ENCODE data around the gene FECH.
"Not testable (repeated sequence)": the region's sequence is repeated elsewhere in the genome, so short reads cannot be mapped to it uniquely, and the experiment has no call there.

The FECH gene

GRCh38 chr18:57586251-57587049 lies at the start of gene FECH:
Gene FECH, minus strand, starts transcription at chr18:57586702. Its CDS starts 82 bp downstream, at chr18:57586620.
- peak; percentile 80 for DNase-seq

GRCh38 chr18:57635003-57635822 lies 48.7 kb upstream of the FECH start:
- no peak for DNase-seq

GRCh38 chr18:57631697-57632096 lies 45.2 kb upstream of the FECH start:
- DNase-seq, result no peak

GRCh38 chr18:57630754-57631595 lies 44.5 kb upstream of the FECH start:
- no peak for DNase-seq

GRCh38 chr18:57630002-57630753 lies 43.7 kb upstream of the FECH start:
- peak; percentile 95 for DNase-seq

- DNase-seq, result no peak
These were observed 42.9 kb upstream of the FECH start for GRCh38 chr18:57629422-57629821.

- no peak for DNase-seq
These were observed 41.0 kb upstream of the FECH start for GRCh38 chr18:57627488-57627887.

- DNase-seq, result no peak
These were observed 38.5 kb upstream of the FECH start for GRCh38 chr18:57624988-57625387.

- DNase-seq, result no peak
These were observed 34.7 kb upstream of the FECH start for GRCh38 chr18:57621246-57621604.

- no peak for DNase-seq
These were observed 33.4 kb upstream of the FECH start for GRCh38 chr18:57619876-57620275.

- no peak for DNase-seq
These were observed 32.4 kb upstream of the FECH start for GRCh38 chr18:57618910-57619309.

- no peak for DNase-seq
These were observed 17.4 kb upstream of the FECH start for GRCh38 chr18:57603871-57604270.

GRCh38 chr18:57595347-57595746 lies 8.8 kb upstream of the FECH start:
- DNase-seq, result no peak

- DNase-seq, result not testable (repeated sequence)
These were observed 6.2 kb upstream of the FECH start for GRCh38 chr18:57592716-57593115.

GRCh38 chr18:57589161-57589560 lies 2.7 kb upstream of the FECH start:
- DNase-seq, result no peak

- DNase-seq, result no peak
These were observed 678 bp upstream of the FECH start for GRCh38 chr18:57587098-57587661.

GRCh38 chr18:57585855-57586250 lies 649 bp downstream of the FECH start:
- DNase-seq, result no peak

GRCh38 chr18:57585421-57585820 lies 1.1 kb downstream of the FECH start:
- DNase-seq, result no peak

GRCh38 chr18:57584444-57584843 lies 2.1 kb downstream of the FECH start:
- no peak for DNase-seq

- no peak for DNase-seq
These were observed 3.1 kb downstream of the FECH start for GRCh38 chr18:57583297-57583835.

- DNase-seq, result no peak
These were observed 5.1 kb downstream of the FECH start for GRCh38 chr18:57581301-57581934.
